Astrocyte of the cerebellum (primary cell): ENCODE data around the gene OR51S1.
"Not testable (repeated sequence)": the region's sequence is repeated elsewhere in the genome, so short reads cannot be mapped to it uniquely, and the experiment has no call there.

ENCODE experiments used
- DNase-seq: peaks from one replicate; pipeline ENCODE4 v3.0.0-alpha.2; 2011; ENCODE audit warnings: low read depth
- H3K4me3 ChIP-seq: 2 replicates; pipeline ENCODE4 v1.5.1; 2011; ENCODE audit warnings: mild to moderate bottlenecking, low read depth, low read length, moderate library complexity
- CTCF ChIP-seq: IDR thresholded peaks from 2 replicates; pipeline ENCODE4 v1.5.1; 2012; ENCODE audit warnings: low read length, low read depth, moderate library complexity, mild to moderate bottlenecking; ENCODE audit errors: missing control alignments
- in situ Hi-C: cut with HindIII; loops from 2 replicates; pipeline ENCODE4 v1.10.0; 2017; ENCODE audit warnings: low sequenced_read_pairs

The OR51S1 gene

GRCh38 chr11:4821021-4821420, 28.0 kb downstream of the OR51S1 start, which contains the start of gene OR51F2:
OR51F2 (plus strand) TSS chr11:4821321; CDS start chr11:4821422, 101 bp downstream.
- in situ Hi-C loops, result no loop called here
- no peak for DNase-seq
- TF ChIP-seq CTCF, result no peak
- no peak within 1 kb of the TSS for H3K4me3 ChIP-seq

- no peak overlapping the region for H3K4me3 ChIP-seq
- DNase-seq, result no peak
- in situ Hi-C loops, result no loop called here
- no peak for TF ChIP-seq CTCF
Observed at GRCh38 chr11:4809246-4809645, 39.8 kb downstream of the OR51S1 start.

- DNase-seq, result no peak
- in situ Hi-C loops, result no loop called here
- no peak overlapping the region for H3K4me3 ChIP-seq
- no peak for TF ChIP-seq CTCF
Observed at GRCh38 chr11:4808476-4808875, 40.5 kb downstream of the OR51S1 start.

- in situ Hi-C loops, result no loop called here
- DNase-seq, result no peak
- no peak within 1 kb of the TSS for H3K4me3 ChIP-seq
- no peak for TF ChIP-seq CTCF
Observed at GRCh38 chr11:4804280-4804679, 44.7 kb downstream of the OR51S1 start, which contains the start of gene OR52R1. OR52R1 (minus strand) TSS chr11:4804380; CDS start chr11:4804380, 0 bp downstream.

- in situ Hi-C loops, DNase-seq, H3K4me3 ChIP-seq: not testable (repeated sequence)
Observed at GRCh38 chr11:4801316-4801715, 47.7 kb downstream of the OR51S1 start.

GRCh38 chr11:4798427-4799183, 50.4 kb downstream of the OR51S1 start:
- DNase-seq, result no peak
- no peak overlapping the region for H3K4me3 ChIP-seq
- in situ Hi-C loops, result no loop called here
- no peak for TF ChIP-seq CTCF
